Common myeloid progenitor, CD34-positive (primary cell): ENCODE measurements around the gene LGALSL.

Experiments used
- CTCF ChIA-PET: fragments of 350-600 bp; sonication (Branson Sonifier 250); formaldehyde crosslinking; loops from one replicate; lab custom pipeline; 2021; ENCODE audit warnings: antibody characterized with exemption; lab: Charles Lee
- POLR2A ChIA-PET: fragments of 350-600 bp; sonication (Branson Sonifier 250); formaldehyde crosslinking; loops from one replicate; lab custom pipeline; 2021; ENCODE audit warnings: antibody characterized with exemption; lab: Charles Lee
- DNase-seq, 3 donors: peaks; one replicate each; pipeline versions ENCODE4 v3.0.0 to v3.0.0-alpha.2; 2013
- H3K27ac ChIP-seq, 2 experiments: 1 replicate in 1 of 2; 2 replicates in 1 of 2; pipeline ENCODE4 v1.7.0; 2013; ENCODE audit warnings: inconsistent platforms in 2 of 2, low read length in 2 of 2, mild to moderate bottlenecking in 2 of 2, low read depth in 1 of 2, moderate library complexity in 1 of 2; ENCODE audit not compliant: severe bottlenecking in 2 of 2, insufficient read depth in 1 of 2, poor library complexity in 1 of 2
- H3K27me3 ChIP-seq, 5 experiments: replicated peaks in 2 of 5; 1 replicate in 3 of 5; 2 replicates in 2 of 5; pipeline versions ENCODE4 v1.6.1 to v1.7.0; 2013; ENCODE audit warnings: low read length in 4 of 5, mild to moderate bottlenecking in 2 of 5, moderate library complexity in 2 of 5, inconsistent platforms in 1 of 5; ENCODE audit not compliant: insufficient read depth in 5 of 5, control insufficient read depth in 4 of 5
- H3K36me3 ChIP-seq, 4 experiments: 1 replicate in 2 of 4; 2 replicates in 2 of 4; pipeline versions ENCODE4 v1.6.1 to v1.7.0; 2013; ENCODE audit warnings: low read length in 3 of 4, control low read depth in 1 of 4, mild to moderate bottlenecking in 1 of 4; ENCODE audit not compliant: control insufficient read depth in 4 of 4, insufficient read depth in 4 of 4
- H3K4me1 ChIP-seq, 4 experiments: 1 replicate in 3 of 4; 2 replicates in 1 of 4; pipeline versions ENCODE4 v1.6.1 to v1.7.1; 2013; ENCODE audit warnings: low read length in 3 of 4, mild to moderate bottlenecking in 3 of 4, control low read depth in 1 of 4, inconsistent platforms in 1 of 4, moderate library complexity in 1 of 4; ENCODE audit not compliant: control insufficient read depth in 4 of 4, insufficient read depth in 4 of 4; ENCODE audit errors: control extremely low read depth in 1 of 4
- H3K4me3 ChIP-seq, 7 experiments: 1 replicate in 4 of 7; 2 replicates in 3 of 7; pipeline versions ENCODE4 v1.5.1 to v1.7.0; 2013; ENCODE audit warnings: mild to moderate bottlenecking in 7 of 7, low read length in 6 of 7, moderate library complexity in 6 of 7, inconsistent platforms in 2 of 7, low read depth in 2 of 7, control low read depth in 1 of 7; ENCODE audit not compliant: insufficient read depth in 4 of 7, control insufficient read depth in 1 of 7; ENCODE audit errors: extremely low read depth in 1 of 7
- H3K9me3 ChIP-seq, 5 experiments: 1 replicate in 4 of 5; 2 replicates in 1 of 5; pipeline versions ENCODE4 v1.6.1 to v1.7.1; 2013; ENCODE audit warnings: low read length in 4 of 5, mild to moderate bottlenecking in 2 of 5, inconsistent platforms in 1 of 5, low read depth in 1 of 5, moderate library complexity in 1 of 5; ENCODE audit not compliant: control insufficient read depth in 4 of 5, insufficient read depth in 2 of 5; ENCODE audit errors: control extremely low read depth in 1 of 5
- WGBS: methylation state at CpG from one replicate; pipeline ENCODE4 v1.1.5; 2013; ENCODE audit not compliant: insufficient coverage; 5-methylcytosine and 5-hydroxymethylcytosine counted together

LGALSL gene

GRCh38 chr2:64485331-64485730 lies 31.4 kb downstream of the LGALSL start:
- 83% methylated on average over 1 of the region's 4 CpGs for WGBS
- DNase-seq: no peak
- H3K36me3 ChIP-seq: no peaks in the 10 kb centered on the region
- ChIA-PET POLR2A (interaction anchor here (0.6 kb wide), 1 partner anchor 1975 kb away, joined by 3 read pairs; no protein-coding TSS in a partner anchor), CTCF (interaction anchor here (0.8 to 15.0 kb wide), 13 partner anchors 11 to 156 kb away, joined by 3 to 201 read pairs (median 4); no protein-coding TSS in a partner anchor)
- H3K4me3 ChIP-seq: no peak overlapping the region
- H3K27ac ChIP-seq: no peak overlapping the region
- no peaks in the 10 kb centered on the region for H3K9me3 ChIP-seq
- H3K4me1 ChIP-seq: peaks cover 3 to 8% (median 5%) of the 10 kb centered on the region in 4 experiments
- peaks cover 0 to 22% (median 2%) of the 10 kb centered on the region in 5 experiments for H3K27me3 ChIP-seq

GRCh38 chr2:64485961-64486360 lies 32.0 kb downstream of the LGALSL start:
- POLR2A ChIA-PET: no interaction called here
- H3K9me3 ChIP-seq: no peaks in the 10 kb centered on the region
- H3K27ac ChIP-seq: no peak overlapping the region
- H3K4me3 ChIP-seq: no peak overlapping the region
- WGBS: 95% methylated on average over 6 of the region's 8 CpGs
- DNase-seq: no peak
- peaks cover 0 to 24% (median 5%) of the 10 kb centered on the region in 5 experiments for H3K27me3 ChIP-seq
- H3K4me1 ChIP-seq: peaks cover 3 to 8% (median 5%) of the 10 kb centered on the region in 4 experiments
- no peaks in the 10 kb centered on the region for H3K36me3 ChIP-seq
- CTCF ChIA-PET: interaction anchor here (0.8 to 15.0 kb wide), 13 partner anchors 10 to 157 kb away, joined by 3 to 201 read pairs (median 4); no protein-coding TSS in a partner anchor

GRCh38 chr2:64487256-64488049 lies 33.5 kb downstream of the LGALSL start:
- H3K27me3 ChIP-seq: peaks cover 0 to 25% (median 8%) of the 10 kb centered on the region in 5 experiments
- POLR2A ChIA-PET: interaction anchor here (1.3 kb wide), 1 partner anchor 156 kb away, joined by 3 read pairs; no protein-coding TSS in a partner anchor
- no peaks in the 10 kb centered on the region for H3K36me3 ChIP-seq
- H3K9me3 ChIP-seq: no peaks in the 10 kb centered on the region
- no peak overlapping the region for H3K27ac ChIP-seq
- 88% methylated on average over 6 of the region's 10 CpGs for WGBS
- CTCF ChIA-PET: interaction anchor here (0.6 to 15.0 kb wide), 30 partner anchors 11 to 804 kb away, joined by 3 to 201 read pairs (median 4); partner anchors contain the start of gene AFTPH
- no peak for DNase-seq
- H3K4me3 ChIP-seq: no peak overlapping the region
- H3K4me1 ChIP-seq: peaks cover 3 to 8% (median 5%) of the 10 kb centered on the region in 4 experiments

- 60% methylated on average over 16 of the region's 20 CpGs for WGBS
- CTCF ChIA-PET: interaction anchor here (0.8 to 15.0 kb wide), 34 partner anchors 10 to 466 kb away, joined by 3 to 201 read pairs (median 4); partner anchors contain the start of gene AFTPH
- Histone ChIP-seq H3K27me3 (peaks cover 0 to 27% (median 10%) of the 10 kb centered on the region in 5 experiments), H3K4me3 (no peak overlapping the region), H3K4me1 (peaks cover 3 to 8% (median 5%) of the 10 kb centered on the region in 4 experiments), H3K27ac (no peak overlapping the region), H3K36me3 (no peaks in the 10 kb centered on the region), H3K9me3 (no peaks in the 10 kb centered on the region)
- POLR2A ChIA-PET: interaction anchor here (1.3 kb wide), 1 partner anchor 157 kb away, joined by 3 read pairs; no protein-coding TSS in a partner anchor
- DNase-seq: peak; percentile 68 to 83 (median 74)
These were observed 34.4 kb downstream of the LGALSL start for GRCh38 chr2:64488050-64488974.

- H3K36me3 ChIP-seq: no peaks in the 10 kb centered on the region
- H3K27ac ChIP-seq: no peak overlapping the region
- ChIA-PET POLR2A (no interaction called here), CTCF (interaction anchor here (0.8 to 15.0 kb wide), 13 partner anchors 9 to 378 kb away, joined by 3 to 201 read pairs (median 9); partner anchors contain the start of gene AFTPH)
- WGBS: 69% methylated on average over 2 of the region's 5 CpGs
- H3K9me3 ChIP-seq: no peaks in the 10 kb centered on the region
- no peak overlapping the region for H3K4me3 ChIP-seq
- H3K27me3 ChIP-seq: peaks cover 0 to 28% (median 10%) of the 10 kb centered on the region in 5 experiments
- peaks cover 3 to 8% (median 5%) of the 10 kb centered on the region in 4 experiments for H3K4me1 ChIP-seq
- DNase-seq: peak in 2 of 3 donors; percentile 53 to 70
These were observed 35.3 kb downstream of the LGALSL start for GRCh38 chr2:64489081-64489751.

- 89% methylated on average over 4 of the region's 4 CpGs for WGBS
These were observed 37.5 kb downstream of the LGALSL start for GRCh38 chr2:64491426-64491825.

More at GRCh38 chr2:64491426-64491825, 37.5 kb downstream of the LGALSL start:
- ChIA-PET CTCF (interaction anchor here (1.2 to 4.6 kb wide), 2 partner anchors 7 to 160 kb away, joined by 8 to 23 read pairs; no protein-coding TSS in a partner anchor), POLR2A (no interaction called here)
- Histone ChIP-seq H3K4me3 (no peak overlapping the region), H3K36me3 (no peaks in the 10 kb centered on the region), H3K4me1 (peaks cover 3 to 8% (median 5%) of the 10 kb centered on the region in 4 experiments), H3K9me3 (no peaks in the 10 kb centered on the region), H3K27me3 (peaks cover 0 to 18% (median 7%) of the 10 kb centered on the region in 5 experiments), H3K27ac (no peak overlapping the region)
- no peak for DNase-seq
